Trophoblast cell (in vitro differentiated cells and primary cell): ENCODE results near the gene GHR.

Experiments used
- DNase-seq, 2 donors: peaks; one replicate each; pipeline ENCODE4 v3.0.0-alpha.2; 2016
- H2AFZ ChIP-seq: 2 replicates; pipeline ENCODE4 v1.6.1; 2013; ENCODE audit warnings: low read length, moderate library complexity, mild to moderate bottlenecking; ENCODE audit not compliant: insufficient read depth, poor library complexity
- H2AK5ac ChIP-seq: 2 replicates; pipeline ENCODE4 v1.6.1; 2013; ENCODE audit warnings: mild to moderate bottlenecking, low read length
- H2BK120ac ChIP-seq: 2 replicates; pipeline ENCODE4 v1.6.1; 2013; ENCODE audit warnings: low read length, mild to moderate bottlenecking, moderate library complexity; ENCODE audit not compliant: insufficient read depth, poor library complexity
- H2BK12ac ChIP-seq: 2 replicates; pipeline ENCODE4 v1.6.1; 2013; ENCODE audit warnings: mild to moderate bottlenecking, low read length, moderate library complexity
- H2BK5ac ChIP-seq: 2 replicates; pipeline ENCODE4 v1.6.1; 2013; ENCODE audit warnings: low read length, low read depth, moderate library complexity, mild to moderate bottlenecking; ENCODE audit not compliant: poor library complexity
- H3K14ac ChIP-seq: 2 replicates; pipeline ENCODE4 v1.6.1; 2013; ENCODE audit warnings: mild to moderate bottlenecking, low read length
- H3K18ac ChIP-seq: 2 replicates; pipeline ENCODE4 v1.6.1; 2013; ENCODE audit warnings: mild to moderate bottlenecking, low read length
- H3K23ac ChIP-seq: 2 replicates; pipeline ENCODE4 v1.6.1; 2013; ENCODE audit warnings: low read length
- H3K27ac ChIP-seq: 2 replicates; pipeline ENCODE4 v1.5.1; 2013; ENCODE audit warnings: low read depth, mild to moderate bottlenecking, inconsistent platforms, low read length, moderate library complexity
- H3K27me3 ChIP-seq: 2 replicates; pipeline ENCODE4 v1.6.1; 2013; ENCODE audit warnings: inconsistent platforms, mild to moderate bottlenecking, low read length, moderate library complexity; ENCODE audit not compliant: insufficient read depth
- H3K36me3 ChIP-seq, 2 experiments: 1 replicate in 1 of 2; 2 replicates in 1 of 2; pipeline ENCODE4 v1.6.1; 2013; ENCODE audit warnings: low read length in 2 of 2, mild to moderate bottlenecking in 2 of 2, moderate library complexity in 1 of 2; ENCODE audit not compliant: insufficient read depth in 2 of 2, control insufficient read depth in 1 of 2
- H3K4ac ChIP-seq: 2 replicates; pipeline ENCODE4 v1.6.1; 2013; ENCODE audit warnings: low read depth, mild to moderate bottlenecking, low read length, moderate library complexity
- H3K4me1 ChIP-seq, 2 experiments: 1 replicate in 1 of 2; 2 replicates in 1 of 2; pipeline ENCODE4 v1.6.1; 2013; ENCODE audit warnings: low read length in 2 of 2, mild to moderate bottlenecking in 2 of 2, moderate library complexity in 1 of 2; ENCODE audit not compliant: insufficient read depth in 2 of 2, control insufficient read depth in 1 of 2
- H3K4me2 ChIP-seq: 2 replicates; pipeline ENCODE4 v1.6.1; 2013; ENCODE audit warnings: inconsistent platforms, mild to moderate bottlenecking, low read length, moderate library complexity
- H3K4me3 ChIP-seq: 2 replicates; pipeline ENCODE4 v1.5.1; 2013; ENCODE audit warnings: mild to moderate bottlenecking, low read depth, low read length, inconsistent platforms
- H3K79me1 ChIP-seq: one replicate; pipeline ENCODE4 v1.6.1; 2013; ENCODE audit warnings: low read length
- H3K79me2 ChIP-seq: 2 replicates; pipeline ENCODE4 v1.6.1; 2013; ENCODE audit warnings: low read length, mild to moderate bottlenecking; ENCODE audit not compliant: control insufficient read depth, insufficient read depth, poor library complexity
- H3K9ac ChIP-seq: 2 replicates; pipeline ENCODE4 v1.6.1; 2013; ENCODE audit warnings: mild to moderate bottlenecking, low read length
- H3K9me3 ChIP-seq: 2 replicates; pipeline ENCODE4 v1.6.1; 2013; ENCODE audit warnings: low read depth, mild to moderate bottlenecking, control low read depth, inconsistent platforms, low read length; ENCODE audit not compliant: insufficient read depth
- H4K12ac ChIP-seq: 2 replicates; pipeline ENCODE4 v1.6.1; 2013; ENCODE audit warnings: low read depth, mild to moderate bottlenecking, low read length, moderate library complexity
- H4K8ac ChIP-seq: 2 replicates; pipeline ENCODE4 v1.6.1; 2013; ENCODE audit warnings: low read depth, mild to moderate bottlenecking, low read length, moderate library complexity
- H4K91ac ChIP-seq: one replicate; pipeline ENCODE4 v1.6.1; 2013; ENCODE audit warnings: low read depth, mild to moderate bottlenecking, low read length, moderate library complexity
- WGBS: extraction: QIAGEN DNeasy Blood & Tissue Kit; methylation state at CpG from one replicate; pipeline ENCODE4 v1.1.7; 2013; ENCODE audit warnings: missing lambda C conversion rate; ENCODE audit not compliant: insufficient read length, insufficient coverage; ENCODE audit errors: extremely low coverage; 5-methylcytosine and 5-hydroxymethylcytosine counted together

The GHR gene

GRCh38 chr5:42666869-42667268, 243.6 kb downstream of the GHR start:
- Histone ChIP-seq H2BK120ac (no peak overlapping the region), H3K36me3 (no peaks in the 10 kb centered on the region), H4K8ac (no peak overlapping the region), H2AFZ (no peak overlapping the region), H3K4me3 (no peak overlapping the region), H3K27me3 (no peaks in the 10 kb centered on the region), H3K9ac (no peak overlapping the region), H2BK12ac (no peak overlapping the region), H2AK5ac (no peak overlapping the region), H2BK5ac (no peak overlapping the region), H3K79me2 (no peaks in the 10 kb centered on the region), H4K12ac (no peak overlapping the region), H3K4me2 (no peak overlapping the region), H3K9me3 (no peaks in the 10 kb centered on the region), H3K27ac (no peak overlapping the region), H3K4ac (no peak overlapping the region), H3K23ac (no peak overlapping the region), H3K79me1 (no peaks in the 10 kb centered on the region), H4K91ac (no peak overlapping the region), H3K4me1 (no peaks in the 10 kb centered on the region), H3K14ac (no peak overlapping the region), H3K18ac (no peak overlapping the region)
- WGBS, result no CpG with 5 or more reads among the region's 3 CpGs
- DNase-seq, result no peak

DNA sequence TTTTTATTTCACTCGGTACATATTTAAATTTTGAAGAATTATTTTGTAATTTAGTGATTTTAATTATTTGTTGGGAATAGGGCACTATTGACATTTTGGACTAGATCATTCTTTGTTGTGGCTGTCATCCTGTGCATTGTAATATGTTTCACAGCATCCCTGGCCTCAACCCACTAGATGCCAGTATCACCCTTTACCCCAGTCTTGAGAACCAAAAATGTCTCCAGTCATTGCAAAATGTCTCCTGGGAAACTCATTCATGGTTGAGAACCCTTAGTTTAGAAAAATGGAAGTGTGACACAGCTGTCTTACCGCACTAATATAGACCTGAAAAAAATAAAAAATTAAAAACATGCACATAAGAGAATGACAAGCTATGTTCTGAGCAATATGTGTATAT, 245.0 kb downstream of the GHR start:
- Histone ChIP-seq H3K79me1 (no peaks in the 10 kb centered on the region), H3K4ac (no peak overlapping the region), H3K9ac (no peak overlapping the region), H4K12ac (no peak overlapping the region), H2BK12ac (no peak overlapping the region), H3K18ac (no peak overlapping the region), H3K14ac (no peak overlapping the region), H2AFZ (no peak overlapping the region), H4K91ac (no peak overlapping the region), H3K23ac (no peak overlapping the region), H3K4me3 (no peak overlapping the region), H2AK5ac (no peak overlapping the region), H2BK120ac (no peak overlapping the region), H3K27ac (no peak overlapping the region), H3K4me2 (no peak overlapping the region), H3K4me1 (no peaks in the 10 kb centered on the region), H3K79me2 (no peaks in the 10 kb centered on the region), H4K8ac (no peak overlapping the region), H3K36me3 (no peaks in the 10 kb centered on the region), H2BK5ac (no peak overlapping the region), H3K9me3 (no peaks in the 10 kb centered on the region), H3K27me3 (no peaks in the 10 kb centered on the region)
- WGBS, result no CpG with 5 or more reads among the region's 2 CpGs
- no peak for DNase-seq

DNA sequence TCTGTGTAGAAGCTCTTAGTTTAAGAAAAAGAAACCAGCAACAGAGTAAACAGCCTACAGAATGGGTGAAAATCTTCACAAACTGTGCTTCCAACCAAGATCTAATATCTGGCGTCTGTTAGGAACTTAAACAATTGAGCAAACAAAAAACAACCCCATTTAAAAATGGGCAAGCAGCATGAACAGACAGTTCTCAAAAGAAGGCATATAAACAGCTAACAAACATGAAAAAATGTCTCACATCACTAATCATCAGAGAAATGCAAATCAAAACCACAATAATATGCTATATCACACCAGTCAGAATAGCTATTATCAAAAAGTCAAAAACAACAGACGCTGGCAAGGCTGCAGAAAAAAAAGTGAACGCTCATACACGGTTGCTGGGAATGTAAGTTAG, 249.7 kb downstream of the GHR start:
- no peak overlapping the region for H3K9ac ChIP-seq
- H3K4me1 ChIP-seq, result no peaks in the 10 kb centered on the region
- H2BK12ac ChIP-seq, result no peak overlapping the region
- no peak overlapping the region for H4K8ac ChIP-seq
- no peak overlapping the region for H3K14ac ChIP-seq
- no peak overlapping the region for H3K4me3 ChIP-seq
- no peaks in the 10 kb centered on the region for H3K27me3 ChIP-seq
- WGBS, result no CpG with 5 or more reads among the region's 4 CpGs
- no peak overlapping the region for H2BK5ac ChIP-seq
- no peak overlapping the region for H2AK5ac ChIP-seq
- H3K36me3 ChIP-seq, result no peaks in the 10 kb centered on the region
- H3K4ac ChIP-seq, result no peak overlapping the region
- H4K12ac ChIP-seq, result no peak overlapping the region
- H3K4me2 ChIP-seq, result no peak overlapping the region
- H2BK120ac ChIP-seq, result no peak overlapping the region
- no peaks in the 10 kb centered on the region for H3K79me1 ChIP-seq
- no peak overlapping the region for H2AFZ ChIP-seq
- no peak overlapping the region for H4K91ac ChIP-seq
- H3K79me2 ChIP-seq, result no peaks in the 10 kb centered on the region
- H3K23ac ChIP-seq, result no peak overlapping the region
- no peak overlapping the region for H3K18ac ChIP-seq
- no peak overlapping the region for H3K27ac ChIP-seq
- no peaks in the 10 kb centered on the region for H3K9me3 ChIP-seq
- DNase-seq, result no peak

GRCh38 chr5:42675602-42676001, 252.4 kb downstream of the GHR start:
- Histone ChIP-seq H3K4ac (no peak overlapping the region), H4K12ac (no peak overlapping the region), H4K91ac (no peak overlapping the region), H3K79me2 (no peaks in the 10 kb centered on the region), H4K8ac (no peak overlapping the region), H2BK12ac (no peak overlapping the region), H3K27ac (no peak overlapping the region), H3K27me3 (no peaks in the 10 kb centered on the region), H2AK5ac (no peak overlapping the region), H3K4me2 (no peak overlapping the region), H2BK120ac (no peak overlapping the region), H3K4me3 (no peak overlapping the region), H3K23ac (no peak overlapping the region), H3K36me3 (no peaks in the 10 kb centered on the region), H3K4me1 (no peaks in the 10 kb centered on the region), H3K18ac (no peak overlapping the region), H2AFZ (no peak overlapping the region), H3K79me1 (no peaks in the 10 kb centered on the region), H3K9ac (no peak overlapping the region), H2BK5ac (no peak overlapping the region), H3K9me3 (no peaks in the 10 kb centered on the region), H3K14ac (no peak overlapping the region)
- DNase-seq, result no peak

GRCh38 chr5:42676362-42676761, 253.1 kb downstream of the GHR start:
- no CpG with 5 or more reads among the region's 1 CpG for WGBS
- no peak overlapping the region for H3K14ac ChIP-seq
- H2AK5ac ChIP-seq, result no peak overlapping the region
- no peaks in the 10 kb centered on the region for H3K36me3 ChIP-seq
- H2BK5ac ChIP-seq, result no peak overlapping the region
- H3K4me1 ChIP-seq, result no peaks in the 10 kb centered on the region
- no peak overlapping the region for H4K8ac ChIP-seq
- no peak overlapping the region for H3K27ac ChIP-seq
- no peak overlapping the region for H2AFZ ChIP-seq
- no peak overlapping the region for H3K4ac ChIP-seq
- no peaks in the 10 kb centered on the region for H3K9me3 ChIP-seq
- no peak overlapping the region for H4K12ac ChIP-seq
- no peak overlapping the region for H2BK120ac ChIP-seq
- H3K79me2 ChIP-seq, result no peaks in the 10 kb centered on the region
- DNase-seq, result no peak
- no peak overlapping the region for H3K18ac ChIP-seq
- H4K91ac ChIP-seq, result no peak overlapping the region
- H3K27me3 ChIP-seq, result no peaks in the 10 kb centered on the region
- no peak overlapping the region for H3K23ac ChIP-seq
- no peak overlapping the region for H3K4me2 ChIP-seq
- no peaks in the 10 kb centered on the region for H3K79me1 ChIP-seq
- H2BK12ac ChIP-seq, result no peak overlapping the region
- H3K4me3 ChIP-seq, result no peak overlapping the region
- no peak overlapping the region for H3K9ac ChIP-seq
